ENCODE results near the gene PDCL3.

DNA sequence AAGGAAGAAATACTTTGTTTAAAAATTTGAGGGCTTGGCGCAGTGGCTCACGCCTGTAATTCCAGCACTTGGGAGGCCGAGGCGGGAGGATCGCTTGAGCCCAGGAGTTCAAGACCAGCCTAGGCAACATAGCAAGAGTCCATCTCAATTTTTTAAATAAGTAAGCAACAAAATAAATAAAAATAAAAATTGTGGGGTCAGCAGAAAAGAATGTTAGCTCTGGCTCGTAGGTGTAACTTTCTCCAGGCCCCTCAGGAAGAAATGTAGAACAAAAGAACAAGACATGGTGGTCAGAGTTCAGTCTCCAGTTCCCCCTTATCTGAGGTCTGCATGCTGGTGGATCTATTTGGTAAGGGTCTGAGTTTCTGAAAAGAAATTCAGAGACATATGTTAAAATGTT lies 20.4 kb upstream of the PDCL3 start:
- TF ChIP-seq, protein P1, sequence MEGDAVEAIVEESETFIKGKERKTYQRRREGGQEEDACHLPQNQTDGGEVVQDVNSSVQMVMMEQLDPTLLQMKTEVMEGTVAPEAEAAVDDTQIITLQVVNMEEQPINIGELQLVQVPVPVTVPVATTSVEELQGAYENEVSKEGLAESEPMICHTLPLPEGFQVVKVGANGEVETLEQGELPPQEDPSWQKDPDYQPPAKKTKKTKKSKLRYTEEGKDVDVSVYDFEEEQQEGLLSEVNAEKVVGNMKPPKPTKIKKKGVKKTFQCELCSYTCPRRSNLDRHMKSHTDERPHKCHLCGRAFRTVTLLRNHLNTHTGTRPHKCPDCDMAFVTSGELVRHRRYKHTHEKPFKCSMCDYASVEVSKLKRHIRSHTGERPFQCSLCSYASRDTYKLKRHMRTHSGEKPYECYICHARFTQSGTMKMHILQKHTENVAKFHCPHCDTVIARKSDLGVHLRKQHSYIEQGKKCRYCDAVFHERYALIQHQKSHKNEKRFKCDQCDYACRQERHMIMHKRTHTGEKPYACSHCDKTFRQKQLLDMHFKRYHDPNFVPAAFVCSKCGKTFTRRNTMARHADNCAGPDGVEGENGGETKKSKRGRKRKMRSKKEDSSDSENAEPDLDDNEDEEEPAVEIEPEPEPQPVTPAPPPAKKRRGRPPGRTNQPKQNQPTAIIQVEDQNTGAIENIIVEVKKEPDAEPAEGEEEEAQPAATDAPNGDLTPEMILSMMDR (IDR thresholded peaks at IDR 0.05), result no peak
- TF ChIP-seq POLR2A (IDR thresholded peaks at IDR 0.05), result no peak
